CD14-positive monocyte (primary cell): ENCODE data around the gene WNT5A. TPM values are rescaled to one million over a fixed set of nuclear protein-coding genes. Genes with fewer than 3 reads are reported as not detected.

ENCODE experiments used
- DNase-seq, 3 donors: peaks; one replicate each; pipeline ENCODE4 v3.0.0-alpha.2; 2011 to 2022
- H2AFZ ChIP-seq: 2 replicates; pipeline ENCODE4 v1.6.0; 2012; ENCODE audit warnings: mild to moderate bottlenecking, low read depth, low read length, inconsistent platforms; ENCODE audit not compliant: insufficient read depth, poor library complexity, severe bottlenecking
- H3K27ac ChIP-seq, 2 donors: 1 replicate in 1 of 2; 2 replicates in 1 of 2; pipeline ENCODE4 v1.5.1; 2012 to 2013; ENCODE audit warnings: low read length in 2 of 2, control low read depth in 1 of 2, inconsistent platforms in 1 of 2, low read depth in 1 of 2, mild to moderate bottlenecking in 1 of 2
- H3K27me3 ChIP-seq, 2 donors: one replicate each; pipeline versions ENCODE4 v1.6.0 to v1.6.1; 2011 to 2013; ENCODE audit warnings: low read length in 2 of 2; ENCODE audit not compliant: control insufficient read depth in 2 of 2, insufficient read depth in 2 of 2
- H3K36me3 ChIP-seq, 2 donors: replicated peaks in 1 of 2; 1 replicate in 1 of 2; 2 replicates in 1 of 2; pipeline versions ENCODE4 v1.5.1 to v1.6.1; 2012 to 2013; ENCODE audit warnings: low read length in 2 of 2, control low read depth in 1 of 2, inconsistent platforms in 1 of 2, mild to moderate bottlenecking in 1 of 2; ENCODE audit not compliant: insufficient read depth in 2 of 2, control insufficient read depth in 1 of 2
- H3K4me1 ChIP-seq, 2 donors: 1 replicate in 1 of 2; 2 replicates in 1 of 2; pipeline versions ENCODE4 v1.5.1 to v1.6.1; 2012 to 2013; ENCODE audit warnings: low read length in 2 of 2, control low read depth in 1 of 2, inconsistent platforms in 1 of 2, mild to moderate bottlenecking in 1 of 2, moderate library complexity in 1 of 2; ENCODE audit not compliant: insufficient read depth in 2 of 2, control insufficient read depth in 1 of 2
- H3K4me2 ChIP-seq: replicated peaks from 2 replicates; pipeline ENCODE3; 2012; ENCODE audit warnings: low read length, moderate library complexity, mild to moderate bottlenecking; ENCODE audit not compliant: poor library complexity, severe bottlenecking; ENCODE audit errors: extremely low read depth
- H3K4me3 ChIP-seq, 3 experiments: fragments of 200-600 bp in 1 of 3; sonication (generic) in 1 of 3; replicated peaks in 1 of 3; 1 replicate in 2 of 3; 2 replicates in 1 of 3; pipeline ENCODE4 v1.5.1; 2011 to 2013; ENCODE audit warnings: low read length in 3 of 3, mild to moderate bottlenecking in 3 of 3, control low read depth in 2 of 3, low read depth in 2 of 3, inconsistent platforms in 1 of 3, moderate library complexity in 1 of 3
- H3K79me2 ChIP-seq: 2 replicates; pipeline ENCODE4 v1.6.0; 2012; ENCODE audit warnings: mild to moderate bottlenecking, control low read depth, inconsistent platforms, low read length, moderate library complexity; ENCODE audit not compliant: insufficient read depth
- H3K9ac ChIP-seq: 2 replicates; pipeline ENCODE4 v1.6.0; 2017; ENCODE audit warnings: low read length, mild to moderate bottlenecking; ENCODE audit not compliant: insufficient read depth, poor library complexity, severe bottlenecking
- H3K9me3 ChIP-seq, 2 donors: replicated peaks in 1 of 2; 1 replicate in 1 of 2; 2 replicates in 1 of 2; pipeline versions ENCODE4 v1.5.1 to v1.6.1; 2012 to 2013; ENCODE audit warnings: low read length in 2 of 2, control low read depth in 1 of 2; ENCODE audit not compliant: control insufficient read depth in 1 of 2, insufficient read depth in 1 of 2
- H4K20me1 ChIP-seq: 2 replicates; pipeline ENCODE4 v1.6.0; 2012; ENCODE audit warnings: mild to moderate bottlenecking, low read length, control low read depth, moderate library complexity; ENCODE audit not compliant: insufficient read depth
- H3K27ac Mint-ChIP-seq, 7 donors: one replicate each; pipeline ENCODE4 v1.8.0; 2020; ENCODE audit warnings: mild to moderate bottlenecking in 7 of 7, mixed read lengths in 7 of 7, moderate library complexity in 6 of 7, inconsistent platforms in 2 of 7
- H3K27me3 Mint-ChIP-seq, 3 donors: one replicate each; pipeline ENCODE4 v1.8.0; 2021 to 2022; ENCODE audit warnings: low read depth in 3 of 3, mild to moderate bottlenecking in 3 of 3, mixed read lengths in 3 of 3, moderate library complexity in 3 of 3, inconsistent platforms in 1 of 3
- H3K36me3 Mint-ChIP-seq, 2 donors: one replicate each; pipeline ENCODE4 v1.8.0; 2020; ENCODE audit warnings: mixed read lengths in 2 of 2, inconsistent platforms in 1 of 2, mild to moderate bottlenecking in 1 of 2
- H3K4me1 Mint-ChIP-seq: one replicate; pipeline ENCODE4 v1.8.0; 2020; ENCODE audit warnings: mild to moderate bottlenecking, mixed read lengths
- H3K4me3 Mint-ChIP-seq, 2 donors: one replicate each; pipeline ENCODE4 v1.8.0; 2020; ENCODE audit warnings: mild to moderate bottlenecking in 2 of 2, mixed read lengths in 2 of 2, moderate library complexity in 1 of 2
- H3K9me3 Mint-ChIP-seq, 7 donors: one replicate each; pipeline ENCODE4 v1.8.0; 2020 to 2022; ENCODE audit warnings: mixed read lengths in 7 of 7, mild to moderate bottlenecking in 6 of 7, moderate library complexity in 6 of 7, inconsistent platforms in 2 of 7
- WGBS: methylation state at CpG from one replicate; pipeline ENCODE4 v1.1.5; 2013; ENCODE audit warnings: missing lambda C conversion rate; ENCODE audit not compliant: insufficient coverage; 5-methylcytosine and 5-hydroxymethylcytosine counted together
- intact Hi-C, 2 donors: fragments of 100-400 bp; cut with micrococcal nuclease; formaldehyde crosslinking; loops; one replicate each; pipeline versions ENCODE4 v1.15.0 to v1.15.1; 2023
- polyA plus RNA-seq, 3 donors: library from polyadenylated mRNA; depleted of rRNA in 1 of 3; unstranded in 2 of 3; stranded (reverse) in 1 of 3; fragments of 300-500 nt in 2 of 3; fragments of >200 nt in 1 of 3; fragmentation: Illumina TruSeq in 2 of 3; gene quantifications; 1 replicate in 2 of 3; 2 replicates in 1 of 3; pipeline ENCODE4 v1.2.3, GENCODE V29; 2012 to 2021
- TF ChIP-seq, protein P1 (sequence below): fragments of 200-600 bp; IDR thresholded peaks from one replicate; pipeline ENCODE4 v1.8.0; 2022; ENCODE audit warnings: antibody characterized with exemption, mild to moderate bottlenecking

WNT5A gene
- polyA plus RNA-seq, 3 donors = 0.01 to 0.03 TPM; not detected in 1

DNA sequence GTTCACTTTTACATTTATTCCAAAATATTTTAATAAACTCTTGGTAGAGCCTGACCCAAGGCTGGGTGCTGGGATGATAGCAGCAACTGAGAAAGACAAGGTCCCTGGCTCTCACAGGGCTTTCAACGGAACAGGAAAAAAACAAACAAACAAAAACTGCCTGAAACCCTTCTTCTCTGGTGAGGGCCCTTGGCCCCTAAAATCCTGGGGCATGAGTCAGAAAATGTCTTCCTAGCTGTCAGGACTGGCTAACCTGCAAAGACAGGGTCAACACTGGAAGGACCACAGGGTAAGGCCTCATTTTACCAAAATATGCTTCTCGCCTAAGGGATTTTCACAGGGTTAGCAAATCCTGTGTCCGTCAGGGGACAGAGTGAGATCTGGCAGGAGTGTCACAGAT, 45.7 kb upstream of the WNT5A start:
- Histone ChIP-seq H4K20me1 (no peaks in the 10 kb centered on the region), H2AFZ (no peak overlapping the region), H3K36me3 (no peaks in the 10 kb centered on the region), H3K27ac (no peak overlapping the region), H3K4me3 (no peak overlapping the region), H3K9ac (no peak overlapping the region), H3K4me1 (no peaks in the 10 kb centered on the region), H3K4me2 (no peak overlapping the region), H3K79me2 (no peaks in the 10 kb centered on the region), H3K27me3 (no peaks in the 10 kb centered on the region), H3K9me3 (no peaks in the 10 kb centered on the region)
- no peak for DNase-seq
- Mint-ChIP-seq H3K4me3 (no peak overlapping the region), H3K9me3 (peaks cover 0 to 6% (median 3%) of the 10 kb centered on the region in 7 donors), H3K27me3 (peaks cover 0 to 4% (median 2%) of the 10 kb centered on the region in 3 donors), H3K36me3 (no peaks in the 10 kb centered on the region), H3K27ac (no peak overlapping the region), H3K4me1 (no peaks in the 10 kb centered on the region)
- intact Hi-C loops = no loop called here
- TF ChIP-seq, protein P1, sequence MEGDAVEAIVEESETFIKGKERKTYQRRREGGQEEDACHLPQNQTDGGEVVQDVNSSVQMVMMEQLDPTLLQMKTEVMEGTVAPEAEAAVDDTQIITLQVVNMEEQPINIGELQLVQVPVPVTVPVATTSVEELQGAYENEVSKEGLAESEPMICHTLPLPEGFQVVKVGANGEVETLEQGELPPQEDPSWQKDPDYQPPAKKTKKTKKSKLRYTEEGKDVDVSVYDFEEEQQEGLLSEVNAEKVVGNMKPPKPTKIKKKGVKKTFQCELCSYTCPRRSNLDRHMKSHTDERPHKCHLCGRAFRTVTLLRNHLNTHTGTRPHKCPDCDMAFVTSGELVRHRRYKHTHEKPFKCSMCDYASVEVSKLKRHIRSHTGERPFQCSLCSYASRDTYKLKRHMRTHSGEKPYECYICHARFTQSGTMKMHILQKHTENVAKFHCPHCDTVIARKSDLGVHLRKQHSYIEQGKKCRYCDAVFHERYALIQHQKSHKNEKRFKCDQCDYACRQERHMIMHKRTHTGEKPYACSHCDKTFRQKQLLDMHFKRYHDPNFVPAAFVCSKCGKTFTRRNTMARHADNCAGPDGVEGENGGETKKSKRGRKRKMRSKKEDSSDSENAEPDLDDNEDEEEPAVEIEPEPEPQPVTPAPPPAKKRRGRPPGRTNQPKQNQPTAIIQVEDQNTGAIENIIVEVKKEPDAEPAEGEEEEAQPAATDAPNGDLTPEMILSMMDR = no peak
- 100% methylated on average over 3 of the region's 3 CpGs for WGBS

DNA sequence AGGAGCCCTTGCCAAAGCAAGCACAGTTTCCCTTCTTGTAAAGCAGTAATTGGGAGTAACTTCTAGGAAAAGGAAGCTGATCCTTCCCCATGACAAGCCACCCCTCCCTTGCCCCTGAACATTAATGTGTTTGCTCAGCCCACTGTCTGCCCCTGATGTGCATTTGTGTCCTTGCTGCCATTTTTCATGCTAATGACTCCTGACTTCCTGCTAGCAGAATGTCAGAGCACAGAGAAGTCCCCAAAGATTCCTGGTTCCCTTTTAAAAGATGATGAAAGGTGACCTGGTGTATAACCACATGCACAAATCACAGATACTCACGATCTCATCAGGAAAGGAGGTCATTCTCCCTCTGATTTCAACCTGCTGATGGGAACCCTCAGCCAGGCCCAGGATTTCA, 44.2 kb upstream of the WNT5A start:
- DNase-seq = no peak
- Histone ChIP-seq H4K20me1 (no peaks in the 10 kb centered on the region), H3K4me1 (no peaks in the 10 kb centered on the region), H3K27ac (no peak overlapping the region), H3K9ac (no peak overlapping the region), H3K4me2 (no peak overlapping the region), H2AFZ (no peak overlapping the region), H3K36me3 (no peaks in the 10 kb centered on the region), H3K4me3 (no peak overlapping the region), H3K9me3 (no peaks in the 10 kb centered on the region), H3K27me3 (no peaks in the 10 kb centered on the region), H3K79me2 (no peaks in the 10 kb centered on the region)
- 63% methylated on average over 1 of the region's 1 CpG for WGBS
- H3K27me3 Mint-ChIP-seq = peaks cover 0 to 4% (median 2%) of the 10 kb centered on the region in 3 donors
- H3K4me3 Mint-ChIP-seq = no peak overlapping the region
- no peak overlapping the region for H3K27ac Mint-ChIP-seq
- H3K4me1 Mint-ChIP-seq = no peaks in the 10 kb centered on the region
- TF ChIP-seq, protein P1 = no peak
- peaks cover 0 to 6% (median 2%) of the 10 kb centered on the region in 7 donors for H3K9me3 Mint-ChIP-seq
- intact Hi-C loops = no loop called here
- no peaks in the 10 kb centered on the region for H3K36me3 Mint-ChIP-seq
